Suprapubic skin (tissue), 3 donors: ENCODE results near the gene PLS1.

Source experiments
- EP300 ChIP-seq: sonication (generic); formaldehyde crosslinking; IDR thresholded peaks from one replicate; pipeline ENCODE4 v1.6.1; 2017; ENCODE audit warnings: antibody characterized with exemption
- POLR2A ChIP-seq, 2 donors: fragments of 450-650 bp; IDR thresholded peaks; one replicate each; pipeline ENCODE4 v1.6.1; 2017; ENCODE audit warnings: antibody characterized with exemption in 2 of 2, mild to moderate bottlenecking in 2 of 2, moderate library complexity in 2 of 2
- TF ChIP-seq, protein P1 (sequence below), 2 donors: fragments of 200-600 bp in 1 of 2; fragments of 450-650 bp in 1 of 2; sonication (generic) in 1 of 2; IDR thresholded peaks; one replicate each; pipeline ENCODE4 v1.5.1; 2016 to 2019; ENCODE audit warnings: antibody characterized with exemption in 2 of 2, mild to moderate bottlenecking in 1 of 2, moderate library complexity in 1 of 2

DNA sequence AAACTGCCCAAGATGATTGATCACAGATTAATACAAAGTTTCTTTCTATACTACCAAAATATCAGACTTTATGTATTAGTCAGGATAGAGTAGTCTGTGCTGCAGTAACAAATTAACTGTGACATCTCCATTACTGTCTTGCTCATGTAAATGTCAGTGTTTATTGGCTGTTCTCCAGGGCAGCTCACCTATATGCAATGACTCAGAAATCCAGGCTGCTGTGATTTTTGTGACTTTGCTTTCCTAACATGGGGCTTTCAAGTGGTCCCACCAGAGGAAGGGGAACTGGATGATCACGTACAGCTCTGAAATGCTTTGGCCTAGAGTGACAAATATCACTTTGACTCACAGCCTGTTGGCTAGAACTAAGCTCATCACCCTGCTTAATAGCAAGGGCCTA is 12.9 kb downstream of the PLS1 start:
- TF ChIP-seq, protein P1, sequence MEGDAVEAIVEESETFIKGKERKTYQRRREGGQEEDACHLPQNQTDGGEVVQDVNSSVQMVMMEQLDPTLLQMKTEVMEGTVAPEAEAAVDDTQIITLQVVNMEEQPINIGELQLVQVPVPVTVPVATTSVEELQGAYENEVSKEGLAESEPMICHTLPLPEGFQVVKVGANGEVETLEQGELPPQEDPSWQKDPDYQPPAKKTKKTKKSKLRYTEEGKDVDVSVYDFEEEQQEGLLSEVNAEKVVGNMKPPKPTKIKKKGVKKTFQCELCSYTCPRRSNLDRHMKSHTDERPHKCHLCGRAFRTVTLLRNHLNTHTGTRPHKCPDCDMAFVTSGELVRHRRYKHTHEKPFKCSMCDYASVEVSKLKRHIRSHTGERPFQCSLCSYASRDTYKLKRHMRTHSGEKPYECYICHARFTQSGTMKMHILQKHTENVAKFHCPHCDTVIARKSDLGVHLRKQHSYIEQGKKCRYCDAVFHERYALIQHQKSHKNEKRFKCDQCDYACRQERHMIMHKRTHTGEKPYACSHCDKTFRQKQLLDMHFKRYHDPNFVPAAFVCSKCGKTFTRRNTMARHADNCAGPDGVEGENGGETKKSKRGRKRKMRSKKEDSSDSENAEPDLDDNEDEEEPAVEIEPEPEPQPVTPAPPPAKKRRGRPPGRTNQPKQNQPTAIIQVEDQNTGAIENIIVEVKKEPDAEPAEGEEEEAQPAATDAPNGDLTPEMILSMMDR (IDR thresholded peaks at IDR 0.05): no peak
- TF ChIP-seq POLR2A (IDR thresholded peaks at IDR 0.05) (no peak), EP300 (no peak)
